ENCODE results near the gene USP5. TPM values are rescaled to one million over a fixed set of nuclear protein-coding genes. Genes with fewer than 3 reads are reported as not detected.

Gene USP5
- polyA plus RNA-seq, 1 donor (not counting 4 experiments of a cell fraction or from before 2014, with no cell fraction given) = 58.3 TPM

GRCh38 chr12:6831450-6831995 lies 20.4 kb upstream of the USP5 start:
- no peak overlapping the region for H2AFZ ChIP-seq (ENCODE audit: control insufficient read depth, low read length)
- no peak overlapping the region for H3K4me2 ChIP-seq (ENCODE audit: control insufficient read depth, extremely low read depth, insufficient read depth, low read depth, low read length)
- H3K9me1 ChIP-seq (ENCODE audit: control insufficient read depth, extremely low read depth, insufficient read depth, low read length) = no peaks in the 10 kb centered on the region
- DNase-seq (ENCODE audit: low read depth, low spot score) = no peak
- H3K36me3 ChIP-seq (ENCODE audit: control insufficient read depth in 2 of 2, extremely low read depth in 1 of 2, insufficient read depth in 2 of 2, low read length in 2 of 2) = no peaks in the 10 kb centered on the region
- H3K4me3 ChIP-seq (ENCODE audit: control insufficient read depth in 2 of 3, extremely low read depth in 1 of 3, insufficient read depth in 2 of 3, low read depth in 1 of 3, low read length in 3 of 3) = no peak overlapping the region
- TF ChIP-seq CTCF (optimal IDR thresholded peaks at IDR 0.05 in 1 of 3, IDR thresholded peaks at IDR 0.05 in 1 of 3, conservative IDR thresholded peaks at IDR 0.05 in 1 of 3; ENCODE audit: extremely low read depth in 1 of 3, insufficient read depth in 2 of 3, low read length in 3 of 3) (no peak), EZH2 (IDR thresholded peaks at IDR 0.05; ENCODE audit: low read length) (no peak)
- H3K4me1 ChIP-seq (ENCODE audit: control insufficient read depth, extremely low read depth, insufficient read depth, low read length) = peaks cover 5% of the 10 kb centered on the region
- dilution Hi-C loops (cut with MboI; ENCODE audit: extremely low pct_ligation_motif_present, low sequenced_read_pairs) = no loop called here
- no peaks in the 10 kb centered on the region for H3K79me2 ChIP-seq (ENCODE audit: control insufficient read depth, insufficient read depth, low read length)
- no peak overlapping the region for H3K9ac ChIP-seq (ENCODE audit: control insufficient read depth, extremely low read depth, insufficient read depth, low read length)
- no peak for FAIRE-seq
- peaks cover 27% of the 10 kb centered on the region for H3K27me3 ChIP-seq (ENCODE audit: control insufficient read depth, extremely low read depth, insufficient read depth, low read length)
- no peaks in the 10 kb centered on the region for H4K20me1 ChIP-seq (ENCODE audit: control insufficient read depth, extremely low read depth, insufficient read depth, low read length)
- H3K9me3 ChIP-seq (ENCODE audit: control insufficient read depth, low read depth, low read length) = no peaks in the 10 kb centered on the region
- H3K27ac ChIP-seq (ENCODE audit: control insufficient read depth, insufficient read depth, low read length) = no peak overlapping the region

DNA sequence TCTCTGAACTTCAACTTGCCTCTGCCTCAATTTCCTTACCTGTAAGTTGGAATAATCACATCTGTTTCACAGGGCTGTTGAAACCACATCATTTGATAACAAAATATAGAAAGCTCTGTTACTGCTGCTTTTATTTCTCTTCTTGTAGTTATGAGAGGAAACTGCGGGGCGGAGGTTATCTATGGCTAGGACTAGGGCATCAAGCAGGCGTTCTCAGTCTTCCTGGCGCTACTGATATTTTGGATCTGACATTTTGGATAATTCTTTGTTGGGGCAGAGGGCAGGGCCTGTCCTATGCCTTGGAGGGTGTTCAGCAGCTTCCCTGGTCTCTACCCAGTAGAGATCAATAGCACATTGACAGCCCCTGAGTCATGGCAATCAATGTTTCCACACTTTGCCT lies 19.8 kb upstream of the USP5 start:
- no peaks in the 10 kb centered on the region for H3K36me3 ChIP-seq (ENCODE audit: control insufficient read depth in 2 of 2, extremely low read depth in 1 of 2, insufficient read depth in 2 of 2, low read length in 2 of 2)
- H3K9ac ChIP-seq (ENCODE audit: control insufficient read depth, extremely low read depth, insufficient read depth, low read length) = no peak overlapping the region
- peaks cover 27% of the 10 kb centered on the region for H3K27me3 ChIP-seq (ENCODE audit: control insufficient read depth, extremely low read depth, insufficient read depth, low read length)
- TF ChIP-seq EZH2 (IDR thresholded peaks at IDR 0.05; ENCODE audit: low read length) (no peak), CTCF (optimal IDR thresholded peaks at IDR 0.05 in 1 of 3, IDR thresholded peaks at IDR 0.05 in 1 of 3, conservative IDR thresholded peaks at IDR 0.05 in 1 of 3; ENCODE audit: extremely low read depth in 1 of 3, insufficient read depth in 2 of 3, low read length in 3 of 3) (no peak)
- no peaks in the 10 kb centered on the region for H4K20me1 ChIP-seq (ENCODE audit: control insufficient read depth, extremely low read depth, insufficient read depth, low read length)
- no peaks in the 10 kb centered on the region for H3K79me2 ChIP-seq (ENCODE audit: control insufficient read depth, insufficient read depth, low read length)
- no peak overlapping the region for H3K4me2 ChIP-seq (ENCODE audit: control insufficient read depth, extremely low read depth, insufficient read depth, low read depth, low read length)
- H3K9me3 ChIP-seq (ENCODE audit: control insufficient read depth, low read depth, low read length) = no peaks in the 10 kb centered on the region
- no peaks in the 10 kb centered on the region for H3K9me1 ChIP-seq (ENCODE audit: control insufficient read depth, extremely low read depth, insufficient read depth, low read length)
- dilution Hi-C loops (cut with MboI; ENCODE audit: extremely low pct_ligation_motif_present, low sequenced_read_pairs) = no loop called here
- H3K4me3 ChIP-seq (ENCODE audit: control insufficient read depth in 2 of 3, extremely low read depth in 1 of 3, insufficient read depth in 2 of 3, low read depth in 1 of 3, low read length in 3 of 3) = no peak overlapping the region
- DNase-seq (ENCODE audit: low read depth, low spot score) (no peak), FAIRE-seq (no peak)
- H3K27ac ChIP-seq (ENCODE audit: control insufficient read depth, insufficient read depth, low read length) = no peak overlapping the region
- peaks cover 5% of the 10 kb centered on the region for H3K4me1 ChIP-seq (ENCODE audit: control insufficient read depth, extremely low read depth, insufficient read depth, low read length)
- no peak overlapping the region for H2AFZ ChIP-seq (ENCODE audit: control insufficient read depth, low read length)
